Natural killer cell (primary cell): ENCODE measurements around the gene HNRNPUL1. TPM values are rescaled to one million over a fixed set of nuclear protein-coding genes. Genes with fewer than 3 reads are reported as not detected.

ENCODE experiments used
- ATAC-seq, 3 donors: fragments of 150-1000 bp in 2 of 3; fragments of 200-7000 bp in 1 of 3; cut with Tn5 transposase; 1 replicate in 1 of 3; 2 replicates in 2 of 3; pipeline ENCODE4 v1.10.0; 2021; ENCODE audit warnings: mild to moderate bottlenecking in 2 of 3, moderate library complexity in 2 of 3
- DNase-seq, 2 donors: peaks; one replicate each; pipeline versions ENCODE4 v3.0.0 to v3.0.0-alpha.2; 2013 to 2021; ENCODE audit warnings: mixed read lengths in 1 of 2
- H3K27ac ChIP-seq: one replicate; pipeline ENCODE4 v1.5.1; 2013; ENCODE audit warnings: mild to moderate bottlenecking, low read length
- H3K27me3 ChIP-seq: one replicate; pipeline ENCODE4 v1.6.1; 2013; ENCODE audit warnings: low read length; ENCODE audit not compliant: control insufficient read depth, insufficient read depth
- H3K36me3 ChIP-seq: one replicate; pipeline ENCODE4 v1.6.1; 2013; ENCODE audit warnings: low read length; ENCODE audit not compliant: control insufficient read depth, insufficient read depth
- H3K4me1 ChIP-seq: one replicate; pipeline ENCODE4 v1.6.1; 2013; ENCODE audit warnings: low read length; ENCODE audit not compliant: control insufficient read depth, insufficient read depth
- H3K4me3 ChIP-seq: one replicate; pipeline ENCODE4 v1.5.1; 2013; ENCODE audit warnings: low read length
- H3K9me3 ChIP-seq: one replicate; pipeline ENCODE4 v1.6.1; 2013; ENCODE audit warnings: low read length; ENCODE audit not compliant: control insufficient read depth, insufficient read depth
- H3K27ac Mint-ChIP-seq, 2 donors: one replicate each; pipeline ENCODE4 v1.8.0; 2022; ENCODE audit warnings: mild to moderate bottlenecking in 2 of 2, mixed read lengths in 2 of 2, moderate library complexity in 1 of 2
- H3K27me3 Mint-ChIP-seq, 2 donors: one replicate each; pipeline ENCODE4 v1.8.0; 2022; ENCODE audit warnings: low read depth in 2 of 2, mixed read lengths in 2 of 2
- H3K36me3 Mint-ChIP-seq: one replicate; pipeline ENCODE4 v1.8.0; 2022; ENCODE audit warnings: mixed read lengths
- H3K4me1 Mint-ChIP-seq, 2 donors: one replicate each; pipeline ENCODE4 v1.8.0; 2022; ENCODE audit warnings: mixed read lengths in 2 of 2
- H3K4me3 Mint-ChIP-seq: one replicate; pipeline ENCODE4 v1.8.0; 2022; ENCODE audit warnings: mild to moderate bottlenecking, moderate library complexity, mixed read lengths
- H3K9me3 Mint-ChIP-seq, 2 donors: one replicate each; pipeline ENCODE4 v1.8.0; 2022; ENCODE audit warnings: mixed read lengths in 2 of 2
- CTCF ChIP-seq: fragments of 200-600 bp; IDR thresholded peaks from one replicate; pipeline ENCODE4 v1.8.0; 2022; ENCODE audit warnings: antibody characterized with exemption
- WGBS: methylation state at CpG from one replicate; pipeline ENCODE4 v1.1.7; 2013; ENCODE audit warnings: missing lambda C conversion rate; ENCODE audit not compliant: insufficient coverage; 5-methylcytosine and 5-hydroxymethylcytosine counted together
- intact Hi-C: fragments of 100-400 bp; cut with micrococcal nuclease; formaldehyde crosslinking; loops from one replicate; pipeline ENCODE4 v1.14.2; 2022
- total RNA-seq, 4 donors: library from RNA; stranded (reverse); fragments of 120-200 nt in 1 of 4; gene quantifications; one replicate each; pipeline versions ENCODE4 v1.2.3 to v1.2.4, GENCODE V29; 2013 to 2022

Gene HNRNPUL1
- total RNA-seq, 3 donors from 2014 or later (not counting 1 experiment from before 2014, with no cell fraction given) = 279 to 360 (median 315) TPM

GRCh38 chr19:41321600-41322270, 57.6 kb downstream of the HNRNPUL1 start:
- ATAC-seq (no peak), DNase-seq (peak in 1 of 2 donors; percentile 47)
- Histone ChIP-seq H3K4me1 (peaks cover 63% of the 10 kb centered on the region), H3K36me3 (peaks cover 64% of the 10 kb centered on the region), H3K27me3 (no peaks in the 10 kb centered on the region), H3K27ac (peak overlapping the region; percentile 59), H3K9me3 (no peaks in the 10 kb centered on the region), H3K4me3 (no peak overlapping the region)
- no peaks in the 10 kb centered on the region for H3K36me3 Mint-ChIP-seq
- 64% methylated on average over 10 of the region's 10 CpGs for WGBS
- intact Hi-C loops = no loop called here
- no peak for TF ChIP-seq CTCF
- H3K4me3 Mint-ChIP-seq = peak overlapping the region; percentile 37
- H3K9me3 Mint-ChIP-seq = no peaks in the 10 kb centered on the region
- H3K27me3 Mint-ChIP-seq = no peaks in the 10 kb centered on the region
- peaks cover 53 to 76% of the 10 kb centered on the region in 2 donors for H3K4me1 Mint-ChIP-seq
- peak overlapping the region; percentile 94 to 97 for H3K27ac Mint-ChIP-seq

GRCh38 chr19:41322451-41322850, 58.3 kb downstream of the HNRNPUL1 start:
- no peak for TF ChIP-seq CTCF
- WGBS = 95% methylated on average over 10 of the region's 11 CpGs
- intact Hi-C loops = no loop called here
- Histone ChIP-seq H3K4me3 (no peak overlapping the region), H3K36me3 (peaks cover 58% of the 10 kb centered on the region), H3K9me3 (no peaks in the 10 kb centered on the region), H3K27ac (peak overlapping the region; percentile 91), H3K27me3 (no peaks in the 10 kb centered on the region), H3K4me1 (peaks cover 70% of the 10 kb centered on the region)
- Mint-ChIP-seq H3K27ac (peak overlapping the region; percentile 94 to 97), H3K27me3 (no peaks in the 10 kb centered on the region), H3K4me3 (peak overlapping the region; percentile 37), H3K36me3 (no peaks in the 10 kb centered on the region), H3K4me1 (peaks cover 53 to 76% of the 10 kb centered on the region in 2 donors), H3K9me3 (no peaks in the 10 kb centered on the region)
- DNase-seq (peak in 1 of 2 donors; percentile 29), ATAC-seq (no peak)

GRCh38 chr19:41323023-41323422, 58.9 kb downstream of the HNRNPUL1 start:
- Histone ChIP-seq H3K27ac (peak overlapping the region; percentile 91), H3K27me3 (no peaks in the 10 kb centered on the region), H3K4me3 (no peak overlapping the region), H3K9me3 (no peaks in the 10 kb centered on the region), H3K36me3 (peaks cover 53% of the 10 kb centered on the region), H3K4me1 (peaks cover 76% of the 10 kb centered on the region)
- 68% methylated on average over 7 of the region's 7 CpGs for WGBS
- peaks cover 53 to 74% of the 10 kb centered on the region in 2 donors for H3K4me1 Mint-ChIP-seq
- H3K27ac Mint-ChIP-seq = peak overlapping the region; percentile 94 to 97
- peak in 1 of 2 donors; percentile 30 for DNase-seq
- no peaks in the 10 kb centered on the region for H3K36me3 Mint-ChIP-seq
- intact Hi-C loops = no loop called here
- no peak for TF ChIP-seq CTCF
- H3K9me3 Mint-ChIP-seq = no peaks in the 10 kb centered on the region
- H3K27me3 Mint-ChIP-seq = no peaks in the 10 kb centered on the region
- peak overlapping the region; percentile 26 for H3K4me3 Mint-ChIP-seq
- no peak for ATAC-seq
